GM19468 (cell line): Measurements from ENCODE around the gene SCNN1A.

Experiments
- ATAC-seq: cut with Tn5 transposase; IDR thresholded peaks from one replicate; pipeline ENCODE4 v1.9.1; 2021; ENCODE audit warnings: mild to moderate bottlenecking, moderate library complexity, moderate number of reproducible peaks; ENCODE audit not compliant: unreplicated experiment; ENCODE audit errors: extremely low read depth

Gene SCNN1A

DNA sequence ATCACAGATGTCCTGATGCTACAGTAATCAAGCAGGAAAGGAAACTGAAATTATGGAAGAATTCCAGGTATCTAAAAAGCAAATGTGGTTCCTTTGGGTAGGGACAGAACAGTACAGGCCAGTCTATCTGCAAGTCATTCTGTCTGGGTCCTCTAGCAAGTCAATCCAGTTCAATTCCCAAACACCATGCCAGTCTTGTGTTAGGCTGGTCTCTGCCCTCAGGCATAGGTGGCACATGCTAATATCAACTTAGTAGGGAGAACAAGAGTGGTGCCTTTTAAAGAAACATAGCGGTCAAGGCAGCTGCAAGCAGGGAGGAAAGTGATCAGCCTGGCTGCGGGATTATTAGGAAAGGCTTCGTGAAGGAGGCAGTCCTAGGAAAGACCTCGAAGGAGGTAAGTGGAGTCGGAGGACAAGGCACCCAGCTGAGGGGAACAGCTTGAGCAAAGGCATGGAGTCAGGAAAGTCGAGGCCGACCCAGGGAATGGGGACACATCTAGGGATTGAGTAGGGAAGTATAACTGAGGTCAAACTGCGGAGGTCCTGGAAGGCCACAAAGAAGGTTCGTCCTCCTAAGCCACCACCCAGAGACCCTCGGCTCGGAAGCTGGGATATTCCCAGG, 68.7 kb downstream of the SCNN1A start:
- no peak for ATAC-seq

- ATAC-seq, result no peak
Observed at GRCh38 chr12:6306151-6306550, 69.2 kb downstream of the SCNN1A start.

GRCh38 chr12:6303071-6303470, 72.3 kb downstream of the SCNN1A start:
- no peak for ATAC-seq

DNA sequence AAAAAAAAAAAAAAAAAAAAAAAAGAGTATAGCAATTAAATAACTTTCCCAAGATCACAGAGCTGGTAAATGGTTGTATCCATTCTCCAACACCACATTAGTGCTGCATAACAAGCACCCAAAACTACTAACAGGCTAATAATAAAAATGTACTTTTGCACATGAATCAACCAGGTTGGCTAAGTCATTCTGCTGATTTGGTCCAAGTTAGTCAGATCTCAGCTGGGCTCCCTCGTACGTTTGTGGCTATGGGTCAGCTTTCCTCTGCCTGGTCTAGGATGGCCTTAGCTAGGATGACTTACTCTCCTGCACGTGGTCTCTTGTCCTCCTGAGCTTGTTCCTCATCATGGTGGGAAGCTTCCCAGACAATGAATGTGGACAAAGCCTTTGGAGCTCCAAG, 72.7 kb downstream of the SCNN1A start:
- no peak for ATAC-seq

DNA sequence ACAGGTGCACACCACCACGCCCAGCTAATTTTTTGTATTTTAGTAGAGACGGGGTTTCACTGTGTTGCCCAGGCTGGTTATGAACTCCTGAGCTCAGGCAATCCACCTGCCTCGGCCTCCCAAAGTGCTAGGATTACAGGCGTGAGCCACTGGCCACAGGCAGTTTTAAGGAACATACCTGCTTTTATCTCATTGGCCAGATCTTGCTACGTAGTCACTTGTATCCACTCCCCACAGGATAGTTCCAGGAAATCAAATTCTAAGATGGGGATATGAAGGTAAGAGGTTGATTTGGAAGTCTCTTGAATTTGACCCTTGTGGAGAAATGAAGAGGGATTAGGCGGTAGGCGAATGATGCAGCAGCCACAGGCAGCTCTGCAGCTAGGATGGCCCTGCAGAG, 73.6 kb downstream of the SCNN1A start:
- no peak for ATAC-seq

GRCh38 chr12:6297170-6297569, 78.2 kb downstream of the SCNN1A start:
- no peak for ATAC-seq
